ENCODE results near the gene MTMR10.

Gene MTMR10

DNA sequence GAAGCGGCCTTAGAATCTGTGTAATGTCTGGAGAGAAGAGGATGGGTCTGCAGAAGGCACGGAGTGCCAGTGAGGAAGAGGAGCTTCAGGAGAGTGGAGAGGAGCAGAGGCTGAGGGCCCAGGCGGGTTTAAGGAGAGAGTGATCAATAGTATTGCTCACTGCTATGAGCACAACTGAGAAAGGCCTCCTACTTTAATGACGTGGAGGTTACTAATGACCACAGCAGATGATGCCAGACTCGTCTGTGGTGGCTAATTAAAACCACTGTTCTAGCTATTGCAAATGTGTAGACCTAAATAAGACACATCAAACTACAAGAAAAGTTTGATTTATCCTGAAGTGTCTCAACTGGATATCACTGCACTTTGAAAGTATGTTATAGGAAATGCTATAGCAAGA lies 33.2 kb downstream of the MTMR10 start:
- TF ChIP-seq, protein P1, sequence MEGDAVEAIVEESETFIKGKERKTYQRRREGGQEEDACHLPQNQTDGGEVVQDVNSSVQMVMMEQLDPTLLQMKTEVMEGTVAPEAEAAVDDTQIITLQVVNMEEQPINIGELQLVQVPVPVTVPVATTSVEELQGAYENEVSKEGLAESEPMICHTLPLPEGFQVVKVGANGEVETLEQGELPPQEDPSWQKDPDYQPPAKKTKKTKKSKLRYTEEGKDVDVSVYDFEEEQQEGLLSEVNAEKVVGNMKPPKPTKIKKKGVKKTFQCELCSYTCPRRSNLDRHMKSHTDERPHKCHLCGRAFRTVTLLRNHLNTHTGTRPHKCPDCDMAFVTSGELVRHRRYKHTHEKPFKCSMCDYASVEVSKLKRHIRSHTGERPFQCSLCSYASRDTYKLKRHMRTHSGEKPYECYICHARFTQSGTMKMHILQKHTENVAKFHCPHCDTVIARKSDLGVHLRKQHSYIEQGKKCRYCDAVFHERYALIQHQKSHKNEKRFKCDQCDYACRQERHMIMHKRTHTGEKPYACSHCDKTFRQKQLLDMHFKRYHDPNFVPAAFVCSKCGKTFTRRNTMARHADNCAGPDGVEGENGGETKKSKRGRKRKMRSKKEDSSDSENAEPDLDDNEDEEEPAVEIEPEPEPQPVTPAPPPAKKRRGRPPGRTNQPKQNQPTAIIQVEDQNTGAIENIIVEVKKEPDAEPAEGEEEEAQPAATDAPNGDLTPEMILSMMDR (conservative IDR thresholded peaks at IDR 0.05) = no peak
- H3K27ac ChIP-seq = no peak overlapping the region

DNA sequence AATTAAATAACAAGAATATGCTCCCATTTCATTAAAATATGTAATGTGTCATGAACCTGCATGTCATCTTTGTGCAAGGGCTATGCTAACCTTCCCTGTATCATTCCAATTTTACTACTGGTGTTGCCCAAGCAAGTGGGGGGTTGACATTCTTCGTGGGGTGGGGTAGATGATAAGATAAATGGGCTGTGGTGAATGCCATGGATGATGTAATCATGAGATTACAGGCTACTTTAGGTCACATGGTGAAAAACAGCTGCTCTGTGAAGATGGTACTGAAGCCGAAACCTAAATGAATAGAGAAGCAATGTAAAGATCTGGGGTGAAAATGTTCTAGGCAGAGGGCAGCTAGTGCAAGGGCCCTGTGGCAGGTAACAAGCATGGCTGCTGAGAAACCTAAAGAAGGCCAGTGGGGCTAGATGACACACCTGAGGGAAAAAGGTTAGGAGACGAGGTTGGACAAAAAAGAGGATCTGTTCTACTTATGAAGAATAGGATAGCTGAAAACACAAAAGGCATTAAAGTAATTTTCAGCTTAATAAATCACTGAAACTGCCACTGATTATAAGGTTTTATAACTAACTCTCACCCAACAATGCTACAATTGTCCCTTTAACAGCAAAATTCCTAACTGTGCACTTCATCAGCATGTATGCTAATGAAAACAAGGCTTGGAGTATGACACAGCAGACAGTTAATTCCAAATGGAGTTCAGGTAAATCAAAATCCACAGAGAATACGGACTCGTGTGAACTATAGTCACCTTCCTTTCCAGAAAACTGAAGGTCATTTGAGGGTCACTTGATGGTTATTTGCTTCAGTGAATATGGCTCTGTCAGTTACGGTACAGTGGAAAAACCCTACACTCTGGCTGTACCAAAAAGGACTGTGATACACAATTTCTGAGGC lies 35.0 kb downstream of the MTMR10 start:
- no peak overlapping the region for H3K27ac ChIP-seq
- TF ChIP-seq, protein P1 (conservative IDR thresholded peaks at IDR 0.05) = no peak

DNA sequence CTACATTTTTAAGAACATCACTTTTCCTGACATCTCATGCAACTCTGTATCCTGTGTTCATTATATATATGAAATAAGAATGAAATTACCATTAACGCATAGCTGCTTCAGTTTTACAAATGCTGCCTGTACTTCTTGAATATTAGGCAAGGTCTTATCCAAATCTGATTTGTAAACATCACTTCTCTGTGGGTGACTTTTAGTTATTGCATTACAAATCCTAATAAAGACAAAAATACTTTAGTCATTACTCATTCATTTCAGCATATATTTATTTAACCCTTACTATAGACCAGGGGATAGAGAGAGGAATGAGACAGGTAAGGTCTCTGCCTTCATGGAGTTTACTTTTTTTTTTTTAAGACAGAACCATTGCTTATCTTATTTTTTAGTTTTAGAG lies 36.8 kb downstream of the MTMR10 start:
- no peak overlapping the region for H3K27ac ChIP-seq
- TF ChIP-seq, protein P1 (conservative IDR thresholded peaks at IDR 0.05) = no peak

DNA sequence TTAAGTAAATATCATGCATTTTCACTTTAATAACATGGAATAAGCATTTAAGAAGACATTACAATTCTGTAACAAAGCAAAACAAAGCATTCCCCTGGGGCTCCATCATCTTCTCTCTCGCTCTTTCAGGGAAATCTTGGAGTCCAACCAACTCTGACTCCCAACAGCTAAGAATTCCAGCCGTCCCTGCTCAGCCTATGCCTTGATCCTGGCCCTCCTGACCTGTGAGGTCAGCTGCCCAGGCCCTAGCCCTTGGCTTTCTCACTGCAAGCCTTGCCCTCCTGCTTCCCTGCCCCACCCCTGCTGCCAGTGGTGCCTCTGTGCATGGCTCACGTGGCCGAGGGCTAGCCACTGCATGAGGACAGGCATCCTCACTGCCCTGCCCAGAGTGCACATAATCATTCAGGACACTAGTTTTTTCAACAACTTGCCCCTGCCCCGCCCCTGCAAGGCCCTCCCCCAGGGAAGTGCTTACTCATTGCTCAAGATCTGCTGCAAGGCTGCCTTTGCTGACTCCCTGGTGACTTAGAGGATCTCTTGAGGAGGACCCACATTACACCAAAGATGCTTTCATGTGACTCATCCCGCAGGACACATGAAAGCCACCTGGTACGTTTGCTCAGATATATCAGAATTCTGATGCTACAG lies 37.6 kb downstream of the MTMR10 start:
- TF ChIP-seq, protein P1 (conservative IDR thresholded peaks at IDR 0.05) = no peak
- H3K27ac ChIP-seq = no peak overlapping the region

DNA sequence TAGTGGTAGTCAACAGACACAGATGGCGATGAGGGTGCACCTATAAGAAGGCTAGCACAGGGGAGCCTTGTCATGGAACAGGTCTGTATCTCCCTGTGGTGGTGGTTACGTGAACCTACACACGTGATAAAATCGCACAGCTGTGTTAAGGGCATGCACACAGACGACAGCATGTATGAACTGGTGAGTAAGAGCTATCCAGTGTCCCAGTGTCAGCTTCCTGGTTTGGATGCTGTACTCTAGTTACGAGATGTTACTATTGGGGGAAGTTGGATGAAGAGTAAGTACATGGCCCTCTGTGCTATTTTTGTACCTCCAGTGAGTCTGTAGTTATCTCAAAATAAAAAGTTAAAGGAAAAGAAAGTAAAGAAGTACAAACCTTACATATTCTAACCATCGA lies 38.2 kb downstream of the MTMR10 start:
- TF ChIP-seq, protein P1 (conservative IDR thresholded peaks at IDR 0.05) = no peak
- H3K27ac ChIP-seq = no peak overlapping the region

DNA sequence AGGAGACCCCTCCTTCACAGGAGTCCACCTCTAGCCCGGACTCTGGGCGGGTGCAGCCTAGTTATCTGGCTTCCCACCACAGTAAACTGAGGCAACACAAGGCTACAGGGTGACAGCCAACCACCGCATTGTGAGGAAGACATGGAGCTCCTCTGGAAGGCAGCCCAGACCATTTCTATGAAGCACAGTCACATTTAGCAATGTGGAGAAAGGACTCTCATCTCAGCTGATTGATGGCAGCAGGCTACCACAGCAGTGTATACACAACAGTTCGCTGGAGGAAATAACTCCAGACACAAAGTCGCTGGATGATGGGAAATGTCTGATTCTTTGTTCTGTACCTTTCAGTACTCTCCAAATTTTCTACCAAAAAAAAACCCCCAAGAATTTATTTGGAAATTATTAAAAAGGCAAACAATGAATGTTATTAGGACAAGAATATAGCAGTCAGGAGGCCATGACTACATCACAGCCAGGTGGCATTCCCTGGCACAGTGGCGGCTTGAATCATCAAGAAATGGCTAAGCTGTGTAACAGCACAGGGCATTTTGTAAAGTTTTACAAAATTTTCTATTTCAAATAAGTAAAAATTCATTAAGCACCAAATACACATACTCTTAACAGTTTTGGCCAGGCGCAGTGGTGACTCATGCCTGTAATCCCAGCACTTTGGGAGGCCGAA lies 47.6 kb downstream of the MTMR10 start:
- H3K27ac ChIP-seq = no peak overlapping the region
- TF ChIP-seq, protein P1 (conservative IDR thresholded peaks at IDR 0.05) = no peak

DNA sequence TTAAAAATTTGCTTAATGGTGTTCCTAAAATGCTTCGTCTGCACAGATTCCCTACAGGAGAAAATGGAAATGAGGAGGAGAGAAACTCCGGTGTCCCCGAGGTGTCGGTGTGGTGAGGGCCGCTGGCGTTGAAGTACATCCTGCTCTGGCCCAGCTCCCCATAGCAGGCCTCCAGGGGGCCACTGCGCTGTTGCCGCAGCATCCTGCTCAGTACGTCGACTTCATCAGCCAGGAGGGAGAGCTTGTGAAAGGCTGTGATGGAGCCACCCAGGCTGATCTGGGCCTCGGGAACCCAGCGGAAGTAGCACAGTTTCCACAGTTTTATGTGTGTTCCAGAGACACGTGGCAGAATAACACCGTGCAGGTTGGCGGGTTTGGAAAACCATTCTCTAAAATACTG lies 49.9 kb downstream of the MTMR10 start:
- H3K27ac ChIP-seq = no peak overlapping the region
- TF ChIP-seq, protein P1 (conservative IDR thresholded peaks at IDR 0.05) = no peak
